Keratinocyte (primary cell): Measurements from ENCODE around the gene LRRC47. TPM values are rescaled to one million over a fixed set of nuclear protein-coding genes. Genes with fewer than 3 reads are reported as not detected.
"Not testable (repeated sequence)": the region's sequence is repeated elsewhere in the genome, so short reads cannot be mapped to it uniquely, and the experiment has no call there.

ENCODE experiments used
- DNase-seq: peaks from one replicate; pipeline ENCODE4 v3.0.0-alpha.2; 2011; ENCODE audit warnings: low read depth, missing footprints, low spot score
- FAIRE-seq: peaks from 2 replicates; lab custom pipeline; 2011; peaks lifted over from hg19 to GRCh38; lab: Jason Lieb, UNC
- H2AFZ ChIP-seq: 2 replicates; pipeline ENCODE4 v1.6.0; 2012; ENCODE audit warnings: low read length, control low read depth, inconsistent platforms; ENCODE audit not compliant: control insufficient read depth
- H3K27ac ChIP-seq: 2 replicates; pipeline ENCODE4 v1.5.1; 2011; ENCODE audit warnings: low read length; ENCODE audit not compliant: control insufficient read depth, insufficient read depth
- H3K27me3 ChIP-seq: 3 replicates; pipeline ENCODE4 v1.6.0; 2011; ENCODE audit warnings: low read length; ENCODE audit not compliant: control insufficient read depth, insufficient read depth; ENCODE audit errors: extremely low read depth
- H3K36me3 ChIP-seq, 2 experiments: 2 replicates in 1 of 2; 3 replicates in 1 of 2; pipeline ENCODE4 v1.5.1; 2011; ENCODE audit warnings: low read length in 2 of 2, mild to moderate bottlenecking in 1 of 2; ENCODE audit not compliant: control insufficient read depth in 2 of 2, insufficient read depth in 2 of 2; ENCODE audit errors: extremely low read depth in 1 of 2
- H3K4me1 ChIP-seq: 3 replicates; pipeline ENCODE4 v1.5.1; 2011; ENCODE audit warnings: low read length; ENCODE audit not compliant: control insufficient read depth, insufficient read depth; ENCODE audit errors: extremely low read depth
- H3K4me2 ChIP-seq: 3 replicates; pipeline ENCODE4 v1.6.0; 2011; ENCODE audit warnings: low read depth, low read length; ENCODE audit not compliant: control insufficient read depth, insufficient read depth; ENCODE audit errors: extremely low read depth
- H3K4me3 ChIP-seq, 3 experiments: fragments of 200-600 bp in 1 of 3; sonication (generic) in 1 of 3; 2 replicates in 2 of 3; 3 replicates in 1 of 3; pipeline ENCODE4 v1.5.1; 2011 to 2016; ENCODE audit warnings: low read length in 3 of 3, mild to moderate bottlenecking in 3 of 3, control low read depth in 2 of 3, inconsistent platforms in 1 of 3, low read depth in 1 of 3, mixed read lengths in 1 of 3, mixed run types in 1 of 3, moderate library complexity in 1 of 3; ENCODE audit not compliant: control insufficient read depth in 2 of 3, insufficient read depth in 2 of 3; ENCODE audit errors: extremely low read depth in 1 of 3
- H3K79me2 ChIP-seq: 2 replicates; pipeline ENCODE4 v1.6.0; 2012; ENCODE audit warnings: low read length; ENCODE audit not compliant: control insufficient read depth, insufficient read depth
- H3K9ac ChIP-seq: 3 replicates; pipeline ENCODE4 v1.6.0; 2011; ENCODE audit warnings: low read length; ENCODE audit not compliant: control insufficient read depth, insufficient read depth; ENCODE audit errors: extremely low read depth
- H3K9me1 ChIP-seq: 3 replicates; pipeline ENCODE4 v1.6.0; 2011; ENCODE audit warnings: low read length; ENCODE audit not compliant: control insufficient read depth, insufficient read depth; ENCODE audit errors: extremely low read depth
- H3K9me3 ChIP-seq: 2 replicates; pipeline ENCODE4 v1.5.1; 2012; ENCODE audit warnings: low read depth, low read length; ENCODE audit not compliant: control insufficient read depth
- H4K20me1 ChIP-seq: 3 replicates; pipeline ENCODE4 v1.6.0; 2011; ENCODE audit warnings: low read length; ENCODE audit not compliant: control insufficient read depth, insufficient read depth; ENCODE audit errors: extremely low read depth
- CTCF ChIP-seq, 3 experiments: IDR thresholded peaks in 1 of 3; conservative IDR thresholded peaks in 1 of 3; optimal IDR thresholded peaks in 1 of 3; 2 replicates in 2 of 3; 3 replicates in 1 of 3; pipeline versions ENCODE3 to v1.5.1; 2011; ENCODE audit warnings: low read length in 3 of 3, mild to moderate bottlenecking in 3 of 3, moderate library complexity in 2 of 3, control low read depth in 1 of 3, inconsistent platforms in 1 of 3; ENCODE audit not compliant: insufficient read depth in 2 of 3; ENCODE audit errors: extremely low read depth in 1 of 3
- EZH2 ChIP-seq: IDR thresholded peaks from one replicate; pipeline ENCODE4 v1.6.1; 2012; ENCODE audit warnings: inconsistent platforms, mild to moderate bottlenecking, low read length, moderate library complexity
- dilution Hi-C: fragments of 300-500 bp; cut with MboI; formaldehyde crosslinking; loops from one replicate; pipeline ENCODE4 v1.7.0; 2020; ENCODE audit warnings: low sequenced_read_pairs; ENCODE audit not compliant: extremely low pct_ligation_motif_present
- polyA plus RNA-seq, 5 experiments: library from polyadenylated mRNA; depleted of rRNA in 3 of 5; stranded (reverse) in 3 of 5; stranded (forward) in 1 of 5; unstranded in 1 of 5; fragments of >200 nt; gene quantifications; 1 replicate in 1 of 5; 2 replicates in 3 of 5; 3 replicates in 1 of 5; pipeline versions ENCODE4 v1.2.1 to v1.2.3, GENCODE V29; 2011 to 2012; ENCODE audit warnings: missing spikeins in 2 of 5, low read depth in 1 of 5, low replicate concordance in 1 of 5

Gene LRRC47
- polyA plus RNA-seq, 1 donor (not counting 4 experiments of a cell fraction or from before 2014, with no cell fraction given): 40.1 TPM

- Histone ChIP-seq H3K4me2 (no peak overlapping the region), H2AFZ (no peak overlapping the region), H3K9me1 (no peaks in the 10 kb centered on the region)
These were observed 15.3 kb upstream of the LRRC47 start for GRCh38 chr1:3811595-3811911.

GRCh38 chr1:3810149-3810761 is 14.0 kb upstream of the LRRC47 start:
- H3K9me3 ChIP-seq, H2AFZ ChIP-seq, H3K4me3 ChIP-seq, H3K9ac ChIP-seq, dilution Hi-C loops, H4K20me1 ChIP-seq, H3K9me1 ChIP-seq, DNase-seq, H3K4me2 ChIP-seq, H3K36me3 ChIP-seq, FAIRE-seq, H3K27ac ChIP-seq, H3K27me3 ChIP-seq, H3K4me1 ChIP-seq, H3K79me2 ChIP-seq: not testable (repeated sequence)

More at GRCh38 chr1:3811595-3811911, 15.3 kb upstream of the LRRC47 start:
- Histone ChIP-seq H3K27me3 (no peaks in the 10 kb centered on the region), H4K20me1 (no peaks in the 10 kb centered on the region), H3K4me1 (no peaks in the 10 kb centered on the region), H3K9me3 (no peaks in the 10 kb centered on the region), H3K27ac (no peak overlapping the region), H3K4me3 (no peak overlapping the region), H3K79me2 (no peaks in the 10 kb centered on the region), H3K36me3 (peaks cover 0 to 4% of the 10 kb centered on the region in 2 experiments), H3K9ac (no peak overlapping the region)
- dilution Hi-C loops: no loop called here
- no peak for DNase-seq
- FAIRE-seq: no peak
- no peak for TF ChIP-seq EZH2
- TF ChIP-seq CTCF (optimal IDR thresholded peaks at IDR 0.05 in 1 of 3, IDR thresholded peaks at IDR 0.05 in 1 of 3, conservative IDR thresholded peaks at IDR 0.05 in 1 of 3; ENCODE audit: extremely low read depth in 1 of 3, insufficient read depth in 2 of 3, low read length in 3 of 3): no peak

GRCh38 chr1:3809680-3810079 is 13.4 kb upstream of the LRRC47 start:
- no peak for FAIRE-seq
- Histone ChIP-seq H3K79me2 (no peaks in the 10 kb centered on the region), H3K27ac (no peak overlapping the region), H3K9me3 (no peaks in the 10 kb centered on the region), H3K4me3 (no peak overlapping the region), H4K20me1 (no peaks in the 10 kb centered on the region), H3K9me1 (no peaks in the 10 kb centered on the region), H3K36me3 (peaks cover 0 to 2% of the 10 kb centered on the region in 2 experiments), H3K9ac (no peak overlapping the region), H3K4me2 (no peak overlapping the region), H2AFZ (no peak overlapping the region), H3K27me3 (no peaks in the 10 kb centered on the region), H3K4me1 (no peaks in the 10 kb centered on the region)
- TF ChIP-seq CTCF (optimal IDR thresholded peaks at IDR 0.05 in 1 of 3, IDR thresholded peaks at IDR 0.05 in 1 of 3, conservative IDR thresholded peaks at IDR 0.05 in 1 of 3; ENCODE audit: extremely low read depth in 1 of 3, insufficient read depth in 2 of 3, low read length in 3 of 3) (no peak), EZH2 (no peak)
- dilution Hi-C loops: no loop called here
- no peak for DNase-seq
